ENCODE measurements around the gene KMT2D. TPM values are rescaled to one million over a fixed set of nuclear protein-coding genes. Genes with fewer than 3 reads are reported as not detected.

Gene KMT2D
- total and polyA plus RNA-seq, 2 of the 8 experiments (the other 6 are each of a cell fraction or from before 2014, with no cell fraction given) = 9.1 to 86.3 TPM

DNA sequence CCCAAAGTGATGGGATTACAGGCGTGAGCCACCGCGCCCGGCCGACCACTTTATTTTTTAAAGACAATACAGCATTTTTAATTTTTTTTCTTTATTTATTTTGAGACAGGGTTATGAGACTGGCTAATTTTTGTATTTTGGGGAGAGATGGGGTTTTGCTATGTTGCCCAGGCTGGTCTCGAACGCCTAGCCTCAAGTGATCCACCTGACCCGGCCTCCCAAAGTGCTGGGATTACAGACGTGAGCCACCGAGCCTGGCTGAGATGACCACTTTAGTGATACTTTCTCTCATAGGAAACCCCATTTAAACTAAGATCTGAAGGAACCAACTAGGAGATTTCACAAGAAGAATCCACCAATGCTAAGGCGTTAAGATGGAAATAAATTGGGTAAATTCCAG is 10.4 kb upstream of the KMT2D start (continued):
- TF ChIP-seq TAF7 (optimal IDR thresholded peaks at IDR 0.05; ENCODE audit: borderline replicate concordance, low read depth, low read length) (no peak), ATF2 (IDR thresholded peaks at IDR 0.05; ENCODE audit: low read length) (no peak), CBX8 (IDR thresholded peaks at IDR 0.05; ENCODE audit: borderline replicate concordance, low read depth, low read length) (no peak), CTBP2 (IDR thresholded peaks at IDR 0.05; ENCODE audit: borderline replicate concordance, insufficient read depth, insufficient read length, low read length) (no peak), BCL11A (IDR thresholded peaks at IDR 0.05; ENCODE audit: low read depth in 2 of 2, low read length in 2 of 2) (no peak), RAD21 (IDR thresholded peaks at IDR 0.05 in 1 of 2, conservative IDR thresholded peaks at IDR 0.05 in 1 of 2; ENCODE audit: low read depth in 2 of 2, low read length in 2 of 2) (no peak)

All from H1 (cell line).